Sigmoid colon (tissue), 7 donors: ENCODE results near the gene FBLIM1. TPM values are rescaled to one million over a fixed set of nuclear protein-coding genes. Genes with fewer than 3 reads are reported as not detected.

Source experiments
- DNase-seq: peaks from one replicate; pipeline ENCODE4 v3.0.0-alpha.2; 2019
- H3K27ac ChIP-seq, 4 donors: fragments of 200-600 bp; sonication (generic); one replicate each; pipeline ENCODE4 v1.5.1; 2016 to 2019; ENCODE audit warnings: mild to moderate bottlenecking in 1 of 4
- H3K27me3 ChIP-seq, 3 donors: fragments of 200-600 bp; sonication (generic); one replicate each; pipeline ENCODE4 v1.5.1; 2019; ENCODE audit warnings: mild to moderate bottlenecking in 1 of 3
- H3K36me3 ChIP-seq, 4 donors: fragments of 200-600 bp; sonication (generic); one replicate each; pipeline ENCODE4 v1.5.1; 2016 to 2019
- H3K4me1 ChIP-seq, 4 donors: fragments of 200-600 bp; sonication (generic); one replicate each; pipeline ENCODE4 v1.5.1; 2017 to 2019
- H3K4me3 ChIP-seq, 4 donors: fragments of 200-600 bp; sonication (generic); one replicate each; pipeline ENCODE4 v1.5.1; 2017 to 2019; ENCODE audit warnings: mild to moderate bottlenecking in 2 of 4, moderate library complexity in 1 of 4
- H3K9me3 ChIP-seq, 4 donors: fragments of 200-600 bp in 3 of 4; sonication (generic) in 3 of 4; one replicate each; pipeline versions ENCODE4 v1.5.1 to v1.6.1; 2013 to 2019
- EP300 ChIP-seq, 4 donors: sonication (generic); formaldehyde crosslinking; IDR thresholded peaks; one replicate each; pipeline ENCODE4 v1.6.1; 2017; ENCODE audit warnings: antibody characterized with exemption in 4 of 4
- POLR2A ChIP-seq, 2 donors: fragments of 450-650 bp; IDR thresholded peaks; one replicate each; pipeline ENCODE4 v1.6.1; 2016; ENCODE audit warnings: antibody characterized with exemption in 2 of 2, mild to moderate bottlenecking in 2 of 2, moderate library complexity in 2 of 2
- POLR2AphosphoS5 ChIP-seq, 4 donors: sonication (generic); formaldehyde crosslinking; IDR thresholded peaks; one replicate each; pipeline ENCODE4 v1.6.1; 2017; ENCODE audit warnings: antibody characterized with exemption in 4 of 4
- WGBS, 2 donors: extraction: QIAGEN DNeasy Blood & Tissue Kit; methylation state at CpG; one replicate each; pipeline ENCODE4 v1.1.7; 2013; 5-methylcytosine and 5-hydroxymethylcytosine counted together
- intact Hi-C: fragments of 100-400 bp; cut with DNase I; formaldehyde crosslinking; loops from one replicate; pipeline ENCODE4 v1.15.1; 2023
- polyA plus RNA-seq, 3 donors: library from polyadenylated mRNA; stranded (reverse); fragments of 200-250 nt; gene quantifications; one replicate each; pipeline ENCODE4 v1.2.3, GENCODE V29; 2013
- total RNA-seq, 4 donors: library from RNA; depleted of rRNA; stranded (reverse); fragments of >200 nt; gene quantifications; one replicate each; pipeline ENCODE4 v1.1.0, GENCODE V29; 2016
- TF ChIP-seq, protein P1 (sequence below), 4 experiments: fragments of 450-650 bp in 3 of 4; fragments of 200-600 bp in 1 of 4; IDR thresholded peaks; one replicate each; pipeline ENCODE4 v1.5.1; 2016 to 2019; ENCODE audit warnings: antibody characterized with exemption in 4 of 4, mild to moderate bottlenecking in 3 of 4, moderate library complexity in 2 of 4
- donor health status: healthy with polysubstance abuse.
- donor health status: Bipolar disorder and iron deficiency.
- donor health status: healthy.

FBLIM1 gene
- total and polyA plus RNA-seq, 7 donors, result 28.1 to 227 (median 53.2) TPM

DNA sequence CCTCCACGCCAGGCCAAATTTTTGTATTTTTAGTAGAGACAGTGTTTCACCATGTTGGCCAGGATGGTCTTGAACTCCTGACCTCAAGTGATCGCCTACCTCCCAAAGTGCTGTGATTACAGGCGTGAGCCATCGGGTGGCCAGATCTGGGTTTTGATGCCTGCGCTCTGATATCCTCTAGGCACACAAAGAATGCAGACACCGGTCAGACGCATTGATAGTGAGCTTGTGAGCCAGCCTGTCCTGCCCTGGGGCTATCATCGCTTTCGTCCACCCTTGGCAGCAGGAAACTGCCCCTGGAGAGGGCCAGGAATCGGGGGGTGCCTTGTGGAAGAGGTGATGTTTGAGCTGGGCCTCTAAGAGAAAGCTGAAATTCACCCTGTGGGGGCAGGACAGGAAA is 4.0 kb downstream of the FBLIM1 start:
- TF ChIP-seq, protein P1, sequence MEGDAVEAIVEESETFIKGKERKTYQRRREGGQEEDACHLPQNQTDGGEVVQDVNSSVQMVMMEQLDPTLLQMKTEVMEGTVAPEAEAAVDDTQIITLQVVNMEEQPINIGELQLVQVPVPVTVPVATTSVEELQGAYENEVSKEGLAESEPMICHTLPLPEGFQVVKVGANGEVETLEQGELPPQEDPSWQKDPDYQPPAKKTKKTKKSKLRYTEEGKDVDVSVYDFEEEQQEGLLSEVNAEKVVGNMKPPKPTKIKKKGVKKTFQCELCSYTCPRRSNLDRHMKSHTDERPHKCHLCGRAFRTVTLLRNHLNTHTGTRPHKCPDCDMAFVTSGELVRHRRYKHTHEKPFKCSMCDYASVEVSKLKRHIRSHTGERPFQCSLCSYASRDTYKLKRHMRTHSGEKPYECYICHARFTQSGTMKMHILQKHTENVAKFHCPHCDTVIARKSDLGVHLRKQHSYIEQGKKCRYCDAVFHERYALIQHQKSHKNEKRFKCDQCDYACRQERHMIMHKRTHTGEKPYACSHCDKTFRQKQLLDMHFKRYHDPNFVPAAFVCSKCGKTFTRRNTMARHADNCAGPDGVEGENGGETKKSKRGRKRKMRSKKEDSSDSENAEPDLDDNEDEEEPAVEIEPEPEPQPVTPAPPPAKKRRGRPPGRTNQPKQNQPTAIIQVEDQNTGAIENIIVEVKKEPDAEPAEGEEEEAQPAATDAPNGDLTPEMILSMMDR (IDR thresholded peaks at IDR 0.05), result no peak
- TF ChIP-seq EP300 (IDR thresholded peaks at IDR 0.05), result no peak
- no peak for TF ChIP-seq POLR2AphosphoS5 (IDR thresholded peaks at IDR 0.05)
- no peak for TF ChIP-seq POLR2A (IDR thresholded peaks at IDR 0.05)
- H3K27ac ChIP-seq, result no peak overlapping the region
- no peak overlapping the region for H3K4me3 ChIP-seq
- intact Hi-C loops, result loop anchor here (5.0 kb wide), 1 partner anchor 160 kb away; no protein-coding TSS in a partner anchor
- 75 to 80% methylated on average over 10 of the region's 10 CpGs for WGBS, 2 donors
- DNase-seq, result no peak
- H3K36me3 ChIP-seq, result peaks cover 0 to 26% (median 7%) of the 10 kb centered on the region in 4 donors
- peaks cover 0 to 52% (median 43%) of the 10 kb centered on the region in 4 donors for H3K4me1 ChIP-seq
- no peaks in the 10 kb centered on the region for H3K9me3 ChIP-seq
- H3K27me3 ChIP-seq, result peaks cover 0 to 13% (median 2%) of the 10 kb centered on the region in 3 donors

DNA sequence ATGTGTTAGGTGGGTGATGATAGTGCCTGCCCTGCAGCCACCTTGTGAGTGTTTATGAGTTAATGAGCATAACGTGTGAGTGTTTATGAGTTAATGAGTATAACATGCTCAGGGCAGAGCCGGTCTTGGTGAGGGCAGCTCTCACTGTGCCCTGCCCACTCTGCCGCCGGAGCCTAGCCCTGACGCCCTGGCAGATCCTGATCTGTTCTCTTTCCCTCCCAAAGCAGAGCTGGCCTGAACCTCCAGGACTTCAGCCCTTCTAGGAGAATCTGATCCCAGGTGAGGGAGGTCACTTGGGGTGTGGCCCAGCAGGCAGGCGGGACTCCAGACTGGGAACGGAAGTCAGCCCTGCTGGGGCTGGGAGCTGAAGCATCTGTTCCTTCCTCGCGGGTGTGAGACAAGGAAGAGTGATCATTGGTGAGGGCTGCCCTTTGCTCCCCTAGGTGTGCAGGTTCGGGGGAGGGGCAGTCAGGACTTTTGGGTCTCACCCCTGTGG is 5.7 kb downstream of the FBLIM1 start:
- peak in 1 of 2 donors; percentile 29 for TF ChIP-seq POLR2A (IDR thresholded peaks at IDR 0.05)
- TF ChIP-seq, protein P1 (IDR thresholded peaks at IDR 0.05), result no peak
- Histone ChIP-seq H3K9me3 (no peaks in the 10 kb centered on the region), H3K4me1 (peaks cover 0 to 35% (median 30%) of the 10 kb centered on the region in 4 donors), H3K36me3 (peaks cover 0 to 44% (median 22%) of the 10 kb centered on the region in 4 donors), H3K27ac (no peak overlapping the region), H3K27me3 (peaks cover 0 to 9% (median 0%) of the 10 kb centered on the region in 3 donors), H3K4me3 (no peak overlapping the region)
- 9 to 52% methylated on average over 10 of the region's 10 CpGs for WGBS, 2 donors
- DNase-seq, result no peak
- intact Hi-C loops, result loop anchor here (5.0 kb wide), 1 partner anchor 162 kb away; no protein-coding TSS in a partner anchor

DNA sequence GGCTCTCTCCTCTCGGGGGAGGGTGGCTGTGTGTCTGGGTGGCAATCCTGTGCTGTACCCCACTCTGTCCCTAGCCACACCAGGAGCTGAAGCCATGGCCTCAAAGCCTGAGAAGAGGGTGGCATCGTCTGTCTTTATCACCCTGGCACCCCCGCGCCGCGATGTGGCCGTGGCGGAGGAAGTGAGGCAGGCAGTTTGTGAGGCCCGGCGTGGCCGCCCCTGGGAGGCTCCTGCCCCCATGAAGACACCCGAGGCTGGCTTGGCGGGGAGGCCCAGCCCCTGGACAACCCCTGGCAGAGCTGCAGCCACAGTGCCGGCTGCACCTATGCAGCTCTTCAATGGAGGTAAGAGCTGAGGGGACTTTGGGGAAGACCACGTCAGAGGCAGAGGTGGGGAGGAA is 6.3 kb downstream of the FBLIM1 start:
- H3K4me1 ChIP-seq, result peaks cover 0 to 29% (median 24%) of the 10 kb centered on the region in 4 donors
- no peak for DNase-seq
- H3K27me3 ChIP-seq, result peaks cover 0 to 4% (median 0%) of the 10 kb centered on the region in 3 donors
- TF ChIP-seq POLR2A (IDR thresholded peaks at IDR 0.05) (no peak), POLR2AphosphoS5 (IDR thresholded peaks at IDR 0.05) (no peak), EP300 (IDR thresholded peaks at IDR 0.05) (no peak)
- TF ChIP-seq, protein P1 (IDR thresholded peaks at IDR 0.05), result no peak
- H3K9me3 ChIP-seq, result no peaks in the 10 kb centered on the region
- WGBS, 2 donors, result 50 to 73% methylated on average over 15 of the region's 15 CpGs
- intact Hi-C loops, result loop anchor here (5.0 kb wide), 1 partner anchor 163 kb away; no protein-coding TSS in a partner anchor
- peaks cover 0 to 49% (median 22%) of the 10 kb centered on the region in 4 donors for H3K36me3 ChIP-seq
- no peak overlapping the region for H3K4me3 ChIP-seq
- H3K27ac ChIP-seq, result no peak overlapping the region

DNA sequence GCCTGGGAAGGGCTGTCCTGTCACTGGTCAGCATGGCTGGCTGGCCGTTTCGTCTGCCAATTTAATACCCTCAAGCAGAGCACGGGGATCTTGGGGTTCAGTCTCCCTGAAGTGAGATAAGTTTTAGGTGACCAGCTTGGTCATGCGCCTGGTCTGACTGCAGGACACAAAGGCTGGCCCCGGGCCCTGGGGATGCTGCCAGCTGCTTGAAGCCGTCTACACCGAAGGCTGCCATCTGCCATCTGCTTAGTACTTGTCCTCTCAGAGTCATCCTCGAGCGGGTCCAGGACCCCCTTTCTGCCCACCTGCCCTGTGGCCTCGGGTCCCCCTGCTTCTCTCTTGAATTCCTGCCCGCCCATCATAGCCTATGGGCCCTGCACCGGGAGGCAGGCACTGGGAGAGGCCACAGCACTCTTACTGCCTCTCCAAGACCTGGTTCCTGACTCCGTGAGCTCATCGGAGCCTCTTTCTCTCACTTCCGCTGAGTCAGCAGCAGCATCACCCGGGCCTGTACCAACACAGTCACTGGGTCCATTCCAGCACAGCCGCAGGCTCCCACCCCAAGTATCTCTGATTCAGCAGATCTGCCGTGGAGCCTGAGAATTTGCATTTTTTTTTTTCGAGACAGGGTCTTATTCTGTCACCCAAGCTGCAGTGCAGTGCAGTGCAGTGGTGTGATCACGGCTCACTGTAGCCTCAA is 7.0 kb downstream of the FBLIM1 start:
- Histone ChIP-seq H3K27ac (no peak overlapping the region), H3K9me3 (no peaks in the 10 kb centered on the region), H3K36me3 (peaks cover 0 to 56% (median 28%) of the 10 kb centered on the region in 4 donors), H3K4me1 (peaks cover 0 to 22% (median 17%) of the 10 kb centered on the region in 4 donors), H3K27me3 (no peaks in the 10 kb centered on the region), H3K4me3 (no peak overlapping the region)
- no peak for DNase-seq
- 84 to 87% methylated on average over 20 of the region's 20 CpGs for WGBS, 2 donors
- intact Hi-C loops, result no loop called here
- TF ChIP-seq POLR2A (IDR thresholded peaks at IDR 0.05), result no peak
- TF ChIP-seq EP300 (IDR thresholded peaks at IDR 0.05), result no peak
- no peak for TF ChIP-seq POLR2AphosphoS5 (IDR thresholded peaks at IDR 0.05)
- TF ChIP-seq, protein P1 (IDR thresholded peaks at IDR 0.05), result no peak
